HCT116 (cell line): ENCODE measurements around the gene PGK2. TPM values are rescaled to one million over a fixed set of nuclear protein-coding genes. Genes with fewer than 3 reads are reported as not detected.

Source experiments
- ATAC-seq: fragments of 200-7000 bp; cut with Tn5 transposase; 2 replicates; pipeline ENCODE4 v1.9.1; 2020; ENCODE audit warnings: mild to moderate bottlenecking, moderate library complexity
- BruUV-seq: library from RNA; stranded (reverse); fragments of 400-500 nt; replicated peaks from 2 replicates; lab custom pipeline; 2021; lab: Mats Ljungman, UMichigan
- CTCF ChIA-PET: fragments of 300-600 bp; sonication (Branson Sonifier 250); formaldehyde crosslinking; loops from one replicate; lab custom pipeline; 2021; ENCODE audit warnings: antibody characterized with exemption; lab: Charles Lee
- POLR2A ChIA-PET: fragments of 300-600, 350-600 bp; sonication (Branson Sonifier 250); formaldehyde crosslinking; loops from one replicate; lab custom pipeline; 2021; ENCODE audit warnings: antibody characterized with exemption; lab: Charles Lee
- RAD21 ChIA-PET, 2 experiments: fragments of 300-600 bp; sonication (Branson Sonifier 250); formaldehyde crosslinking; loops; one replicate each; lab custom pipeline; 2023; ENCODE audit warnings: low total read pairs in 2 of 2; ENCODE audit not compliant: uncharacterized antibody in 2 of 2, unreplicated experiment in 2 of 2, low non-redundant PET in 1 of 2; lab: Charles Lee
- DNase-seq: peaks from one replicate; pipeline ENCODE4 v3.0.0-alpha.2; 2010; ENCODE audit warnings: low read depth, low spot score
- H2AFZ ChIP-seq: fragments of 200-600 bp; shearing (Covaris generic), sonication (generic); 2 replicates; pipeline ENCODE4 v1.6.1; 2017; ENCODE audit warnings: low read depth, mixed run types, mixed read lengths, antibody characterized with exemption, low read length; ENCODE audit not compliant: poor library complexity, severe bottlenecking
- H3K27ac ChIP-seq: 2 replicates; pipeline ENCODE4 v1.5.1; 2012; ENCODE audit warnings: low read depth, low read length
- H3K27me3 ChIP-seq: fragments of 200-600 bp; sonication (generic); 2 replicates; pipeline ENCODE4 v1.6.1; 2016; ENCODE audit warnings: mixed run types, low read length, mixed read lengths; ENCODE audit not compliant: insufficient read depth
- H3K36me3 ChIP-seq, 2 experiments: fragments of 200-500 bp in 1 of 2; fragments of 200-600 bp in 1 of 2; sonication (Bioruptor generic) in 1 of 2; sonication (generic) in 1 of 2; 2 replicates each; pipeline versions ENCODE4 v1.5.1 to v1.6.1; 2014 to 2016; ENCODE audit warnings: low read length in 2 of 2, inconsistent platforms in 1 of 2, mixed read lengths in 1 of 2, mixed run types in 1 of 2; ENCODE audit not compliant: insufficient read depth in 2 of 2, control insufficient read depth in 1 of 2
- H3K4me1 ChIP-seq, 2 experiments: fragments of 200-600 bp in 1 of 2; sonication (generic) in 1 of 2; 2 replicates each; pipeline versions ENCODE4 v1.5.1 to v1.6.1; 2012 to 2017; ENCODE audit warnings: low read length in 2 of 2, inconsistent platforms in 1 of 2, mild to moderate bottlenecking in 1 of 2, mixed read lengths in 1 of 2, mixed run types in 1 of 2, moderate library complexity in 1 of 2; ENCODE audit not compliant: insufficient read depth in 2 of 2, control insufficient read depth in 1 of 2
- H3K4me2 ChIP-seq: fragments of 200-600 bp; sonication (generic); 2 replicates; pipeline ENCODE4 v1.6.1; 2017; ENCODE audit warnings: mixed run types, low read length, mixed read lengths
- H3K4me3 ChIP-seq, 2 experiments: fragments of 200-600 bp in 1 of 2; sonication (generic) in 1 of 2; replicated peaks in 1 of 2; 2 replicates each; pipeline ENCODE4 v1.5.1; 2011 to 2016; ENCODE audit warnings: low read length in 2 of 2, control low read depth in 1 of 2, low read depth in 1 of 2, mild to moderate bottlenecking in 1 of 2, mixed read lengths in 1 of 2, mixed run types in 1 of 2
- H3K79me2 ChIP-seq: fragments of 200-600 bp; sonication (generic); 2 replicates; pipeline ENCODE4 v1.6.1; 2017; ENCODE audit warnings: mild to moderate bottlenecking, mixed run types, low read length, moderate library complexity, mixed read lengths; ENCODE audit not compliant: insufficient read depth
- H3K9ac ChIP-seq: fragments of 200-600 bp; sonication (generic); 2 replicates; pipeline ENCODE4 v1.6.1; 2016; ENCODE audit warnings: low read length, mixed read lengths
- H3K9me2 ChIP-seq: fragments of 200-600 bp; sonication (generic), shearing (Covaris generic); 2 replicates; pipeline ENCODE4 v1.6.1; 2017; ENCODE audit warnings: mixed run types, mild to moderate bottlenecking, moderate library complexity; ENCODE audit not compliant: insufficient read depth
- H3K9me3 ChIP-seq, 2 experiments: fragments of 200-500 bp in 1 of 2; fragments of 200-600 bp in 1 of 2; sonication (Bioruptor generic) in 1 of 2; sonication (generic) in 1 of 2; 2 replicates each; pipeline ENCODE4 v1.6.1; 2014 to 2017; ENCODE audit warnings: low read length in 2 of 2, mixed read lengths in 2 of 2, inconsistent platforms in 1 of 2, low read depth in 1 of 2, mild to moderate bottlenecking in 1 of 2, mixed run types in 1 of 2, moderate library complexity in 1 of 2; ENCODE audit not compliant: control insufficient read depth in 1 of 2, insufficient read depth in 1 of 2
- H4K20me1 ChIP-seq: fragments of 200-600 bp; sonication (generic), shearing (Covaris generic); 2 replicates; pipeline ENCODE4 v1.6.1; 2017; ENCODE audit warnings: mixed run types, mild to moderate bottlenecking, moderate library complexity; ENCODE audit not compliant: insufficient read depth
- CBX3 ChIP-seq: IDR thresholded peaks from 2 replicates; pipeline ENCODE4 v1.6.1; 2012; ENCODE audit warnings: low read depth
- CEBPB ChIP-seq: IDR thresholded peaks from 2 replicates; pipeline ENCODE4 v1.6.1; 2012; ENCODE audit warnings: low read depth
- EZH2 ChIP-seq: fragments of 200-600 bp; sonication (generic); IDR thresholded peaks from 2 replicates; pipeline ENCODE4 v1.6.1; 2017; ENCODE audit warnings: antibody characterized with exemption, mixed run types
- EZH2phosphoT487 ChIP-seq: fragments of 200-600 bp; IDR thresholded peaks from 2 replicates; pipeline ENCODE4 v1.6.1; 2018; ENCODE audit warnings: antibody characterized with exemption, borderline replicate concordance
- FOSL1 ChIP-seq: IDR thresholded peaks from 2 replicates; pipeline ENCODE4 v1.6.1; 2012; ENCODE audit warnings: low read depth
- JUND ChIP-seq: IDR thresholded peaks from 2 replicates; pipeline ENCODE4 v1.6.1; 2012
- MAX ChIP-seq: IDR thresholded peaks from 2 replicates; pipeline ENCODE4 v1.6.1; 2012
- POLR2AphosphoS5 ChIP-seq: IDR thresholded peaks from 2 replicates; pipeline ENCODE4 v1.6.1; 2011; ENCODE audit warnings: mild to moderate bottlenecking, low read depth, low read length, moderate library complexity
- REST ChIP-seq: IDR thresholded peaks from 2 replicates; pipeline ENCODE4 v1.6.1; 2012; ENCODE audit warnings: low read depth
- TCF7L2 ChIP-seq: IDR thresholded peaks from 2 replicates; pipeline ENCODE4 v1.7.0; 2011; ENCODE audit warnings: borderline replicate concordance, inconsistent platforms; ENCODE audit not compliant: insufficient read depth, insufficient read length; ENCODE audit errors: extremely low read depth
- YY1 ChIP-seq: IDR thresholded peaks from 2 replicates; pipeline ENCODE4 v1.6.1; 2011; ENCODE audit warnings: low read length, low read depth, moderate library complexity, mild to moderate bottlenecking; ENCODE audit not compliant: insufficient replicate concordance; ENCODE audit errors: extremely low read depth
- ZBTB33 ChIP-seq: IDR thresholded peaks from 2 replicates; pipeline ENCODE4 v1.6.1; 2011; ENCODE audit warnings: mild to moderate bottlenecking, low read length, moderate library complexity; ENCODE audit not compliant: insufficient replicate concordance; ENCODE audit errors: extremely low read depth
- ZFX ChIP-seq: fragments of 450-650 bp; IDR thresholded peaks from 2 replicates; pipeline ENCODE4 v1.6.1; 2017
- intact Hi-C: fragments of 100-400 bp; cut with micrococcal nuclease; formaldehyde crosslinking; loops from 2 replicates; pipeline ENCODE4 v1.10.0; 2022
- total RNA-seq: library from RNA; stranded (reverse); gene quantifications from one replicate; pipeline ENCODE4 v1.2.1, GENCODE V29; 2021; ENCODE audit not compliant: unreplicated experiment

Gene PGK2
- total RNA-seq, 1 experiment from 2014 or later: not detected

GRCh38 chr6:49766762-49767161 lies 20.3 kb downstream of the PGK2 start:
- no peak overlapping the region for H3K4me3 ChIP-seq
- CTCF ChIA-PET: no interaction called here
- POLR2A ChIA-PET: no interaction called here
- H2AFZ ChIP-seq: no peak overlapping the region
- no peaks in the 10 kb centered on the region for H3K79me2 ChIP-seq
- intact Hi-C loops: no loop called here
- no peak overlapping the region for H3K27ac ChIP-seq
- no peaks in the 10 kb centered on the region for H3K27me3 ChIP-seq
- H3K9ac ChIP-seq: no peak overlapping the region
- BruUV-seq: no TSS peak
- no peaks in the 10 kb centered on the region for H3K4me1 ChIP-seq
- RAD21 ChIA-PET: no interaction called here
- H3K9me3 ChIP-seq: no peaks in the 10 kb centered on the region
- no peak overlapping the region for H3K4me2 ChIP-seq
- TF ChIP-seq JUND: no peak
- TF ChIP-seq YY1: no peak
- no peak for TF ChIP-seq CBX3
- TF ChIP-seq CEBPB: no peak
- no peak for TF ChIP-seq EZH2phosphoT487
- no peaks in the 10 kb centered on the region for H4K20me1 ChIP-seq
- DNase-seq: no peak
- H3K36me3 ChIP-seq: no peaks in the 10 kb centered on the region
- no peak for ATAC-seq
- no peaks in the 10 kb centered on the region for H3K9me2 ChIP-seq

- Histone ChIP-seq H4K20me1 (no peaks in the 10 kb centered on the region), H3K79me2 (no peaks in the 10 kb centered on the region), H3K27ac (no peak overlapping the region), H3K9me3 (no peaks in the 10 kb centered on the region), H3K4me1 (no peaks in the 10 kb centered on the region), H3K4me3 (no peak overlapping the region), H3K9me2 (no peaks in the 10 kb centered on the region), H3K36me3 (no peaks in the 10 kb centered on the region), H2AFZ (no peak overlapping the region), H3K27me3 (no peaks in the 10 kb centered on the region), H3K4me2 (no peak overlapping the region), H3K9ac (no peak overlapping the region)
- ChIA-PET RAD21 (no interaction called here), POLR2A (no interaction called here), CTCF (no interaction called here)
- TF ChIP-seq MAX (no peak), EZH2 (no peak), YY1 (no peak), TCF7L2 (no peak), CBX3 (no peak), POLR2AphosphoS5 (no peak), ZFX (no peak), FOSL1 (no peak), REST (no peak), EZH2phosphoT487 (no peak), ZBTB33 (no peak)
- DNase-seq (no peak), ATAC-seq (no peak)
- no TSS peak for BruUV-seq
- intact Hi-C loops: no loop called here
Measured at GRCh38 chr6:49764571-49765236, 22.4 kb downstream of the PGK2 start.
